ENCODE measurements around the gene KRT8. TPM values are rescaled to one million over a fixed set of nuclear protein-coding genes. Genes with fewer than 3 reads are reported as not detected.

Gene KRT8
- total RNA-seq, 1 donor from 2014 or later = 2,570 TPM

GRCh38 chr12:52910248-52910883 is 5.5 kb upstream of the KRT8 start:
- H3K4me1 Mint-ChIP-seq (ENCODE audit: low read depth, unreplicated experiment) = peaks cover 30% of the 10 kb centered on the region
- H3K36me3 ChIP-seq (ENCODE audit: insufficient read depth, low read length) = no peaks in the 10 kb centered on the region
- H3K9ac ChIP-seq (ENCODE audit: low read length) = no peak overlapping the region
- no peak for FAIRE-seq
- H3K27me3 Mint-ChIP-seq (ENCODE audit: low read depth, unreplicated experiment) = no peaks in the 10 kb centered on the region
- no peak overlapping the region for H3K4me3 Mint-ChIP-seq (ENCODE audit: unreplicated experiment)
- H3K4me3 ChIP-seq (ENCODE audit: insufficient read depth, low read depth, low read length) = no peak overlapping the region
- H3K9me3 Mint-ChIP-seq (ENCODE audit: unreplicated experiment) = peaks cover 2% of the 10 kb centered on the region
- H4K20me1 ChIP-seq (ENCODE audit: insufficient read depth, low read length) = no peaks in the 10 kb centered on the region
- H3K27me3 ChIP-seq (ENCODE audit: insufficient read depth, low read length) = no peaks in the 10 kb centered on the region
- peaks cover 21% of the 10 kb centered on the region for H3K4me1 ChIP-seq (ENCODE audit: insufficient read depth, low read length)
- no peaks in the 10 kb centered on the region for H3K79me2 ChIP-seq (ENCODE audit: insufficient read depth, low read length)
- no peak for DNase-seq (ENCODE audit: low read depth)
- H3K9me3 ChIP-seq (ENCODE audit: insufficient read depth, low read depth, low read length) = no peaks in the 10 kb centered on the region
- no peak overlapping the region for H3K4me2 ChIP-seq (ENCODE audit: low read length)
- no peak overlapping the region for H3K27ac ChIP-seq (ENCODE audit: low read depth, low read length)
- TF ChIP-seq CTCF (IDR thresholded peaks at IDR 0.05; ENCODE audit: insufficient read depth, low read depth, low read length) = no peak
- TF ChIP-seq EZH2 (IDR thresholded peaks at IDR 0.05; ENCODE audit: insufficient read depth, low read length) = no peak
- H3K27ac Mint-ChIP-seq (ENCODE audit: unreplicated experiment) = no peak overlapping the region
- H2AFZ ChIP-seq (ENCODE audit: low read depth, low read length) = no peak overlapping the region
- peaks cover 3% of the 10 kb centered on the region for H3K36me3 Mint-ChIP-seq (ENCODE audit: low read depth, unreplicated experiment)

GRCh38 chr12:52909796-52910195 is 4.9 kb upstream of the KRT8 start:
- peaks cover 3% of the 10 kb centered on the region for H3K36me3 Mint-ChIP-seq (ENCODE audit: low read depth, unreplicated experiment)
- no peak overlapping the region for H3K27ac ChIP-seq (ENCODE audit: low read depth, low read length)
- no peaks in the 10 kb centered on the region for H3K27me3 Mint-ChIP-seq (ENCODE audit: low read depth, unreplicated experiment)
- no peaks in the 10 kb centered on the region for H3K36me3 ChIP-seq (ENCODE audit: insufficient read depth, low read length)
- no peak overlapping the region for H3K4me2 ChIP-seq (ENCODE audit: low read length)
- H3K27me3 ChIP-seq (ENCODE audit: insufficient read depth, low read length) = no peaks in the 10 kb centered on the region
- TF ChIP-seq EZH2 (IDR thresholded peaks at IDR 0.05; ENCODE audit: insufficient read depth, low read length) (no peak), CTCF (IDR thresholded peaks at IDR 0.05; ENCODE audit: insufficient read depth, low read depth, low read length) (no peak)
- peaks cover 3% of the 10 kb centered on the region for H3K9me3 Mint-ChIP-seq (ENCODE audit: unreplicated experiment)
- no peak for DNase-seq (ENCODE audit: low read depth)
- peak overlapping the region; percentile 1 for H3K4me3 Mint-ChIP-seq (ENCODE audit: unreplicated experiment)
- H3K79me2 ChIP-seq (ENCODE audit: insufficient read depth, low read length) = no peaks in the 10 kb centered on the region
- no peaks in the 10 kb centered on the region for H4K20me1 ChIP-seq (ENCODE audit: insufficient read depth, low read length)
- peaks cover 21% of the 10 kb centered on the region for H3K4me1 ChIP-seq (ENCODE audit: insufficient read depth, low read length)
- no peak overlapping the region for H3K27ac Mint-ChIP-seq (ENCODE audit: unreplicated experiment)
- H3K4me1 Mint-ChIP-seq (ENCODE audit: low read depth, unreplicated experiment) = peaks cover 32% of the 10 kb centered on the region
- H3K4me3 ChIP-seq (ENCODE audit: insufficient read depth, low read depth, low read length) = no peak overlapping the region
- no peak overlapping the region for H3K9ac ChIP-seq (ENCODE audit: low read length)
- H3K9me3 ChIP-seq (ENCODE audit: insufficient read depth, low read depth, low read length) = no peaks in the 10 kb centered on the region
- H2AFZ ChIP-seq (ENCODE audit: low read depth, low read length) = no peak overlapping the region
- FAIRE-seq = no peak

GRCh38 chr12:52909331-52909730 is 4.5 kb upstream of the KRT8 start:
- H4K20me1 ChIP-seq (ENCODE audit: insufficient read depth, low read length) = no peaks in the 10 kb centered on the region
- Mint-ChIP-seq H3K4me1 (ENCODE audit: low read depth, unreplicated experiment) (peaks cover 32% of the 10 kb centered on the region), H3K9me3 (ENCODE audit: unreplicated experiment) (peaks cover 3% of the 10 kb centered on the region), H3K27me3 (ENCODE audit: low read depth, unreplicated experiment) (no peaks in the 10 kb centered on the region), H3K4me3 (ENCODE audit: unreplicated experiment) (no peak overlapping the region), H3K27ac (ENCODE audit: unreplicated experiment) (no peak overlapping the region), H3K36me3 (ENCODE audit: low read depth, unreplicated experiment) (peaks cover 3% of the 10 kb centered on the region)
- no peaks in the 10 kb centered on the region for H3K9me3 ChIP-seq (ENCODE audit: insufficient read depth, low read depth, low read length)
- no peak overlapping the region for H3K4me3 ChIP-seq (ENCODE audit: insufficient read depth, low read depth, low read length)
- no peak for TF ChIP-seq CTCF (IDR thresholded peaks at IDR 0.05; ENCODE audit: insufficient read depth, low read depth, low read length)
- TF ChIP-seq EZH2 (IDR thresholded peaks at IDR 0.05; ENCODE audit: insufficient read depth, low read length) = no peak
- H3K9ac ChIP-seq (ENCODE audit: low read length) = no peak overlapping the region
- H3K27ac ChIP-seq (ENCODE audit: low read depth, low read length) = no peak overlapping the region
- DNase-seq (ENCODE audit: low read depth) (no peak), FAIRE-seq (no peak)
- no peak overlapping the region for H2AFZ ChIP-seq (ENCODE audit: low read depth, low read length)
- H3K36me3 ChIP-seq (ENCODE audit: insufficient read depth, low read length) = no peaks in the 10 kb centered on the region
- H3K27me3 ChIP-seq (ENCODE audit: insufficient read depth, low read length) = no peaks in the 10 kb centered on the region
- no peak overlapping the region for H3K4me2 ChIP-seq (ENCODE audit: low read length)
- peaks cover 21% of the 10 kb centered on the region for H3K4me1 ChIP-seq (ENCODE audit: insufficient read depth, low read length)
- no peaks in the 10 kb centered on the region for H3K79me2 ChIP-seq (ENCODE audit: insufficient read depth, low read length)
